GM19463 (cell line): ENCODE measurements around the gene PTPRN2.

Experiments used
- ATAC-seq: cut with Tn5 transposase; IDR thresholded peaks from one replicate; pipeline ENCODE4 v1.9.1; 2021; ENCODE audit warnings: mild to moderate bottlenecking, moderate library complexity; ENCODE audit not compliant: unreplicated experiment

The PTPRN2 gene

DNA sequence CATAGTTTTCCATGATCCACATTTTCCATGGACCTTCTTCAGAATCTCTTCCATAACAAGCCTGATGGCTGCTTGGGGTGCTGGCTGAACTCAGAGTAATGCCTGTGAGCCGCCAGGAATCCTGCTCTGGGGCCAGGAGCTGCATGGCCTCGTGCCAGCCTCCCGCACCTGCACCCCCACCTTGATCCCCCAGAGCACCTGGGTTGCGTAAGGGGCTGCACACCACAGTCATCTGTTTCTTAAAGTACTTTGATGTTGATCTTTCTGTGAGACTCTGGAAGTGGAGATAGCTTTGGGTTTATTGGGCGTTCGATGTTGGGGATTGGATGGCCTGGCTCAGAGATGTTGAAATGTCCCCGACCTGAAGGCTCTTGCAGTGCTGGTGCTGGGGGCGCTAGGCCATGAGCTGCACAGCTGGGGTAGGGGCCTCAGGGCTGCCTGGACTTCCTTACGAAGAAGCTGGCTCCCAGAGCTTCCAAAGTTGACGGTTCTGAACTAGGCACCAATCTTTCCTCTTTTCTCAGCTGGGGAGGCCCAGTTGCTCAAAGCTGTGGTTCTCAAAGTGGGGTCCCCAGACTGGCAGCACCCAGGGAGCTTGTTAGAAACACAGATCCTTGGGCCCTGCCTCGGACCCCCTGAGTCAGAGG, 716.9 kb downstream of the PTPRN2 start:
- ATAC-seq = no peak

- ATAC-seq = no peak
Observed at GRCh38 chr7:157869793-157870192, 717.8 kb downstream of the PTPRN2 start.

DNA sequence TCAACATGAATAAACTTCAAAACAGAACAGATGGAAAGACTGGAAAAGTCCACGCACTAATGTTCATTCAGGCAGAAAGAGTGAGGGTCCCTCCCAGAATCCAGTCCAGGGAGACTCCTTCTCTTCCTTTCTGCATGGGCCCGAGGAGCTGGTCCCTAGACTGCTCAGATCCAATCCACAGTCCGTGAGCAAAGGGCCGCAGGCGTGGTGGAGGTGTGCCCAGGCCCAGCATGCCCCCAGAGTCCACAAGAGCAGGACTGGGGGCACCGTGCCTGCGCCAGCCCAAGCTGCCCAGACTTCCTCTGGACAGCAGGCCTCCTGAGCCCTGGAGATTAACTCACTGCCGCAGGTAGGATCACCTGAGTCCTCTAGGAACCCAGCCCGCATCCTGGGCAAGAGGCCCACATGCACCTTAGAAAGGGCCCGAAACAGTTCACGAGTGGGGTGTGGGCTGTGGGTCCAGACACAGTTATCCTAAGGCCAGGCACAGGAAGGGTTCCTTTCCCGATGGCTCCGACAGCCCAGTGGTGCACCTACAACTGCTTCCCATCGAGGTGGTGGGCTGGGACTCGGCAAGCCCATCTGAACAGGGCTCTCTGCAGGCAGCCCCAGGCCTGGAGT, 719.8 kb downstream of the PTPRN2 start:
- no peak for ATAC-seq

- ATAC-seq = no peak
Observed at GRCh38 chr7:157866336-157866924, 721.2 kb downstream of the PTPRN2 start.

- ATAC-seq = no peak
Observed at GRCh38 chr7:157865351-157866165, 722.1 kb downstream of the PTPRN2 start.

DNA sequence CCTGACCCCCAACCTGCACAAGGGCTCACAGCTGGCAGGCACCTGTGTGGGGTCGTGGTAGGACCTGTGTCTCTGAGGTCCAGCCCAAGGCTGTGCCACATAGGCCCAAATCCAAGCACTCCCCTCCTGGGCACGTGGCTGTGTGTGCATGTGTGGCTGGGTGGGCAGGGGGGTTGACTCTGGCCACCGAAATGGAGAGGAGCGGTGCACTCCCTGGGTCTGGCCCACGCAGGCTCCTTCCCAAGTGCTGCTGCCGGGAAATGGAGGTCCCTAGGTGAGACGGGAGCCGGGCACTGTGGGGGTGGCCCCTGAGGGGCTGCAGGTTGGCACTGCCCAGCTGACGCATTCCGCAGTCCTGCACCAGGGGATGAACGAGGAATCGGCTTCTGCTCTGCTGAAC, 722.7 kb downstream of the PTPRN2 start:
- no peak for ATAC-seq

DNA sequence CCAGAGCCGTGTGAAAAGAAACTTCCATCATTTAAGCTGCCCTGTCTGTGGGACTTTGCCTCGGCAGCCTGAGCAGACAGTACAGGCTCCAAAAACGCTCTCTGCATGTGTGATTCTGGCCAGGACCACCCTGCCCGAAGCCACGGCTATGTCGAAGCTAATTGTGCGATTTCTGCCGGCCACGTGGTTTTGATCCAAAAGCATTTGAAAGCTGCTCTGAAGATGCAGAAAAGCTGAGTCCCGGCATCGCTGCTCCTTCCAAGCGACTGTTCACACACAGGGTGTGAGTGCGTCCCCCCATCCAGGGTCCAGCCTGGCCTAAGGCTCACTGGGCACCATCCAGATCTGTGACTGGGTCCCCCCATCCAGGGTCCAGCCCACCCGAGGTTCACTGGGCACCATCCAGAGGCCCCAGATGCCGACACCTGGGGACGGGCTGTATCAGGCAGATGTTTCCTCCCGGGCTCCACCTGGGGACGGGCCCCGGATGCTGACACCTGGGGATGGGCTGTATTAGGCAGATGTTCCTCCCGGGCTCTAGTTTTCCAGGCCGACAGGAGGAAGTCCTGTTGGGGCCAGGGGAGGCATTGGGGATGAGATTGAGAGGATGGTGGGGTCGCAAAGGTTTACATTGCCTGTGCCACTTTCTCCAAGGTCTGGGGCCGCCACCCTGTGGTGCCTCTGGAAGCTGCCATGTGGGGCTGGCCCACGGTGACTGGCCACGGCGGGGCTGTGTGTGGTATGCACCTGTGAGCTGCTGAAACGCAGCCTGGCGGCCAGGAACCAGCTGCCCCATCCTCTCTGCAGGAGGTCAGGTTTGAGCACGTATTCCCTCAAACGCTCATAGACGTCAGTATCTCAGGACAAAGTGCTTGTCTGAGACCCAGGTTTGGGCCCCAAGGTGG, 723.5 kb downstream of the PTPRN2 start:
- ATAC-seq = no peak

- ATAC-seq = no peak
Observed at GRCh38 chr7:157863176-157863575, 724.4 kb downstream of the PTPRN2 start.

GRCh38 chr7:157862731-157863130, 724.9 kb downstream of the PTPRN2 start:
- ATAC-seq = no peak

DNA sequence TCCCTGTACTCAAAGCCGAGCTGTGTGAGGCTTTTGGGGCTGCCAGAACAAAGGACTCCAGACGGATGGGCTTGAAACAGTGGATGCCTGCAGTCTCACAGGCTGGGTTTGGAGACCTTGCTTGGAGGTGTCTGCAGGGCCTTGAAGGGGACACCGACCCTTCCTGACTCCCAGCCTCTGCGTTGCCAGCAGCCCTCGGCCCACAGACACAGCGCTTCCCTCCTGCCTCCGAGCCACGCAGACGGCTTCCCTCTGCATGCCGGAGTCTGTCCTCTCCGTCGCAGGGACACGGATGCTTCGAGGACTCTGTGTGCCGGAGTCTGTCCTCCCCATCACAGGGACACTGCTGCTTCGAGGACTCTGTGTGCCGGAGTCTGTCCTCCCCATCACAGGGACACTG, 726.1 kb downstream of the PTPRN2 start:
- no peak for ATAC-seq

- ATAC-seq = no peak
Observed at GRCh38 chr7:157861031-157861491, 726.6 kb downstream of the PTPRN2 start.

- ATAC-seq = no peak
Observed at GRCh38 chr7:157860406-157860805, 727.2 kb downstream of the PTPRN2 start.

DNA sequence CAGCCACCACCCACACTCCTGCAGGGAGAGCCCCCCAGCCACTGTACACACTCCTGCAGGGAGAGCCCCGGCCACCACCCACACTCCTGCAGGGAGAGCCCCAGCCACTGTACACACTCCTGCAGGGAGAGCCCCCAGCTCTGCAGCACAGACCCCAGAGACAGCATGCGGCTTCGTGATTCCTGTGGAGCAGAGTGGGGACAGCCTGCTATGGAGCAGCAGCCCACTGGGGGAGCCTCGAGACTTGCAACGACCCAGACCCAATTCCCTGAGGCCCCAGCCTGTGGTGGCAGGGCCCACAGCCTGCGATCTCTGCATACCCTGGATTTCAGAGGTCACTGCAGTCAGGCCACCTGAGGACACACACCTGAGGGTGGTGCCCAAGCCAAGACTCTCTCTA, 727.7 kb downstream of the PTPRN2 start:
- ATAC-seq = no peak

DNA sequence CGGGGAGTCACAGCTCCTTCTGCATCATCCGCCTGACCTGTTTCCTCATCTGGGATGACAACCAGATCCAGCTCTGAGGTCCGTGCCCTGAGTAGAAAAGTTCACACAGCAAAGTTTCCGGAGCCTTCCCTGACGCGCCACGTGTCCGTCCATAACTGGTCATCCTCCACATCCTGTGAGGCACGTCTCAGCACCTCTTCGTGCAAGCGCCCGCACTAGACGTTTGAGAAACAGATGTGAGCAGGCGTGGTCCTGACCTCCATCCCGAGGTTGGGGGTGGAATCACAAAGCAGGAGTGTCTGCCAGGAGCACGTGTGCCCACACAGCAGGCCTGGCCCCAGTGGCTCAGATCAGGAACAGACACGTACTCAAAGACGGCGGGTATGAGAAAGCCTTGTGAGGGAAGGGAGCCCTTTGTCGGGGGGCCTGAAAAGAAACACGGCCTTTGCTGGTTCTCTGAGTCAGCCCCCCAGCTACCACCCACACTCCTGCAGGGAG, 730.0 kb downstream of the PTPRN2 start:
- ATAC-seq = no peak

DNA sequence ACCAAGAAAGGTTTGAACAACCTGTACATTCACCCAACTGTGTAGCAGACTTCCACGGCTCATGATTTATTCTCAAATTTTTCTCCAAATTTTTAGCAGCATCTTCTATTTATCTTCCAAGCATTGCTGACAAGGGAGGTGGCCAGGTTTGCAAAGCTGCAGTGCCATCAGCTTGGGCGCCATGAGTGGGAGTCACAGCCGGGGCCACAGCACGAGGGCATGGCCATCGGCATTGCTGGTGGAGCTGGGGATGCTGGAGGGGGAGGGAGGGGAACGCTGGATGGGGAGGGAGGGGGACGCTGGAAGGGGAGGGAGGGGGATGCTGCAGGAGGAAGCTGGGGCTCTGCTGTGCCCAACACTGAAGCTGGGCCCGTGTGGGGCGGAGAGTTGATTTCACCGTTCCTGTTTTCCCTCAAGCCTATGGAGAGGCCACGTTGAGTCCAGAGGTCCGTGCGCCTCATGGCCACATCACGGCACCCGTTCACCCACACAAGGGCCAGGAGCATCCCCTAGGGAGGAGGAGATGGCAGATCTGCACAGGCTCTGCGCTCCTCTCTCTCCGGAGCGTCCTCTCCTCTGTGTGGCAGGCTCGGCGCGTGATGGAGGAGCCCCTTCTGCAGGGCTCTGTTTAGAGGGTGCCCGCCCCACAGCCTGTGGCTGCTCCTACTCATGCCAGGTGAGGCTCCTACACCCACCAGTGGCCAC, 730.6 kb downstream of the PTPRN2 start:
- no peak for ATAC-seq

GRCh38 chr7:157855452-157856213, 732.0 kb downstream of the PTPRN2 start:
- no peak for ATAC-seq

- no peak for ATAC-seq
Observed at GRCh38 chr7:157855016-157855415, 732.6 kb downstream of the PTPRN2 start.

DNA sequence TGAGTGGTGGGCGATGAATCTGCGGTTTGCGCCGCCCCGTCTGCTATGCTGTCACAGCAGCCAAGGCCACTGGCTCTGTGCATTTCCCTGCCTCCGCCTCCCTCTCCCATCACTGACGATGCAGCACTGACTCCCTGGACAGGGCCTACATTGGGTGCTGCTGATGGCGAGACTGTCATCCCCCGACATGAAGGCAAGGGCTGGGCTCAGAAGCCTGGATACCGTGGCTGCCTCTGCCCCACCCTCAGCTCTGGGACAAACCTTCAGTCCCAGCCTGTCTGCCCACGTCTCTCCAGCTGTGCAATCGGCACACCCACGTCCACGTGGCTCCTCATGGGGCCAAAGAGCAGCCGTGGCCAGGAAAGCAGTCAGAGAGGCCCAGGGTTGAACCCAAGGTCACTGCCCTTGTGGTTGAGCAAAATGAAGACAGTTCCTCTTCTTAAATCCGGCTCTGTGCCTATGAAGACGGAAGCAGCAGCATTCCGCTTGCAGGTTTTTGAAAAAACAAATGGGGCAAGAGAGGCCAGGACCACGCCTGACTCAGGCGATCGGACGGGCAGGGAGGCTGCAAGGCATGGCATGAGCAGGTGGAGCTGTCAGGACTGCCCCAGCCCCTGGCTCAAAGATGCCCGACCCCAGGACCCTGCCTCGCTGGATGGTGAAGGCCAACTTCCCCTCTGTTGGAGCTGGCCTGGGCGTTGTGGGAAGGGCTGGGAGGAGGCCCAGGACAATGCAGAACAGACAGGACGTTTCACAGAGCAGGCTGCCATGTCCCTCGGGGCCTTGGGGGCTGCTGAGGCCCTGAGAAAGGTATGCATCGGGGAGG, 733.3 kb downstream of the PTPRN2 start:
- no peak for ATAC-seq
